RCC 7860 (cell line): Measurements from ENCODE around the gene RELCH.

Experiments used
- DNase-seq: peaks from one replicate; pipeline ENCODE4 v3.0.0-alpha.2; 2015; ENCODE audit warnings: low spot score
- FAIRE-seq: peaks from 2 replicates; lab custom pipeline; 2012; peaks lifted over from hg19 to GRCh38; lab: Jason Lieb, UNC

Gene RELCH

DNA sequence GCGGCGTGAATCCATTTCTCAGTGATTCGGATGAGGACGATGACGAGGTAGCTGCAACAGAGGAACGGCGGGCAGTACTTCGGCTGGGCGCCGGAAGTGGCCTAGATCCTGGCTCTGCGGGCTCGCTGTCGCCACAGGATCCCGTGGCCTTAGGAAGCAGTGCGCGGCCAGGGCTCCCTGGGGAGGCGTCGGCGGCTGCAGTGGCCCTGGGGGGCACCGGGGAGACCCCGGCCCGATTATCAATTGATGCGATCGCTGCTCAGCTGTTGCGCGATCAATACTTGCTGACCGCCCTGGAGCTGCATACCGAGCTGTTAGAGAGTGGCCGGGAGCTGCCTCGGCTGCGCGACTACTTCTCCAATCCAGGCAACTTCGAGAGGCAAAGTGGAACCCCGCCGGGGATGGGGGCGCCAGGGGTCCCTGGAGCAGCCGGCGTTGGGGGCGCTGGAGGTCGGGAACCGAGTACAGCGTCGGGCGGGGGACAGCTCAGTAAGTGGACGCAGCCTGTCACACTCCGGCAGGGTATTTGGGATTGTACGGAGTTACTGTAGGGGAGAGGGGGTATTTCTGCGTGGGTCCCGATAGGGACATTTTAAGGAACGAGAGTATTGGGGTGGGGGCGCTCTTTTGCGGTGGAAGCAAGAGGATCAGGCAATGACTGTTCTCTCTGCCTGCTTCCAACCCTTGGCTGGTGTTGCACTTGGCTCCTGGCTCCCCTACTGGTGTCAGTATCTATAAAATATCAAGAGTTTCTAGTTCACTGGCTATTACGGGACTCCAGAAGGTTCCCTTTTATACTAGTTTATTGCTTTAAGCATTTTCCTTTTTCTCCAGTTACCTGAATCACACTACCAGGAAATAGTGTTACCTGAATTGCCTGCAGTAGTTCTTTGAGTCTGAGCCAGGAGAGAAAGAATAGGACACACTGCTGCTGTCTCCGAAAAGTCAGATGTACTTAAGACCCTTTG, 772 bp downstream of the RELCH start:
- DNase-seq, result no peak
- no peak for FAIRE-seq

DNA sequence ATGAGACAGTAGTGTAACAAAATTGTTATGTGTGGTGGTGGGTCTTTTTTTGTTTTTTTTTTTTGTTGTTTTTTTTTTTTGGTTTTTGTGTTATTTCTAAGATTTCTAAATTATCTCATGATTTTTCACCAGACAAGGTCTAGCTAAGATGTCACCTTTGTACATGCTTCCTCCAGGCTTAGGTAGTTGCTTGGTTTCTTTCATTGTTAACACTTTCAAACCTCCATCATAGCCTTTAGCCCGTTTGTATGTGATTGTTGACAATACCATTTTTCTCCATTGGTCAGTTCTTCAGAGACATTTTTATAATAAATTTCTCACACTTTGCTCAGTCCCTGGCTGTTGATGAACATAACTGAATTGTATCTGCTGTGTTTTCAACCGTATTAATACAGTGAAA, 2.2 kb downstream of the RELCH start:
- no peak for DNase-seq
- no peak for FAIRE-seq

DNA sequence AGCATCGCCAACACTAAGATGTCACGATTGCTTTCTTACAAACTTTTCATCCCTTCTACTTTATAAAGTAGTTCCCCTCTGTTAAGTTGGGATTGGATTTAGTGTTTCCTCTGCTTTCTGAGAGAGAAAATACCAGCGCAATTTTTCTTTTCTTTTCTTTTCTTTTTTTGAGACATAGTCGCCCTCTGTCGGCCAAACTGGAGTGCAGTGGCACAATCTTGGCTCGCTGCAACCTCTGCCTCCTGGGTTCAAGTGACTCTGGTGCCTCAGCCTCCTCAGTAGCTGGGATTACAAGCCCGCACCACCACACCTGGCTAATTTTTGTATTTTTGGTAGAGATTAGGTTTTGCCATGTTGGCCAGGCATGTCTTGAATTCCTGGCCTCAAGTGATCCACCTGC, 9.0 kb downstream of the RELCH start:
- DNase-seq, result no peak
- no peak for FAIRE-seq

DNA sequence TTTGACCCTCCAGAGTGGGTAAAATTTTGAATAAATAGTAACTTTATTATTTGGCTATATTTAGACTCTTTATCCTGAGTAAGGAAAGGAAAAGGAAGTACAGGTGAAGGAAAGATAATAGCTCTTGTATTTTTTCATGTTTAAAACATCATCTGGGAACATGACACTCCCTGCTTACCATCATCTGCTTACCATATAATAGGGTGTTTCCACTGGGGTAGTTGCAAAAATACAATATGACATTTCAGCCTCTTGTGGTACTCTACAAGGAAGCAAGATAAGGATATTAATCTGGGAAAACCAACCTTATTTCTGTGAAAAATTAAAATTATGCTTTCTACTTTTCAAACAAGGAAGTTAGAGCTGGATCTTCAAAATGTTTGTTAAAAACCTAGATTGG, 9.9 kb downstream of the RELCH start:
- DNase-seq (no peak), FAIRE-seq (no peak)

DNA sequence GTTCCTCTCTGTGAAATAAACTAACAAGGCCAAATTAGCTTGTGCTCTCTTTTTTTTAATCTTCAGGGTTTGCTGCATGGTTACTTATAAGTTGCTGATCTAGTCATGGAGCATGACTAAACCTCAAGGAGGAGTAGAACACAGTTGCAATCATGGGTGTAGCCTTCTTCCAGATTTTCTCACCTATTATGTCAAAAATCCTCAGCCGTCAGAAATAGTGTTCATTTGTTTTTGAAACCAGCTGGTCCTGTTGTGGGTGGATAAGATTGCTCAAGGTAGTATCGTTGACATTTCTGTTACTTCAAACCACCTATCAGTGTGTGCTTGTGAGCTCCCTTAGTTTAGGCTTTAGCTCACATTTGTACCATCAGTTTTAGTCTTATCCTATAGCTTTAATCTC, 11.2 kb downstream of the RELCH start:
- FAIRE-seq, result no peak
- DNase-seq, result no peak

DNA sequence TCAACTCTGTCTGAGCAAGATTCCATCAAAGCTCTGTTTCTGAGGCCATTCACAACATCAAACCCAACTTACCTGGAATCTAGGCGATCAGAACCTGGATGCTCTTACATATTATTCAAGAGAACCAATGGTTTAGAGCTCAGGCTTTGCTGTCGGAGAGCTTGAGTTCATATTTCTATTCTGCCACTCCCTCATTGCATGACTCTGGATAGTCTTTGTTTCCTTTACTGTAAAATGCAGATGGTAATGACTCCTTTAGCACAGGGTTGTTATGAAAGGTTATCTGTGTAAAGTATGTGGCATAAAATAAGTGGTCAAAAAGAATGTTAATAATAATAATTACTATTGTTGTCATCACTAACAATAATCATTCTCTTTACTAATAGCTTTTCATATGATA, 12.6 kb downstream of the RELCH start:
- DNase-seq (no peak), FAIRE-seq (no peak)

DNA sequence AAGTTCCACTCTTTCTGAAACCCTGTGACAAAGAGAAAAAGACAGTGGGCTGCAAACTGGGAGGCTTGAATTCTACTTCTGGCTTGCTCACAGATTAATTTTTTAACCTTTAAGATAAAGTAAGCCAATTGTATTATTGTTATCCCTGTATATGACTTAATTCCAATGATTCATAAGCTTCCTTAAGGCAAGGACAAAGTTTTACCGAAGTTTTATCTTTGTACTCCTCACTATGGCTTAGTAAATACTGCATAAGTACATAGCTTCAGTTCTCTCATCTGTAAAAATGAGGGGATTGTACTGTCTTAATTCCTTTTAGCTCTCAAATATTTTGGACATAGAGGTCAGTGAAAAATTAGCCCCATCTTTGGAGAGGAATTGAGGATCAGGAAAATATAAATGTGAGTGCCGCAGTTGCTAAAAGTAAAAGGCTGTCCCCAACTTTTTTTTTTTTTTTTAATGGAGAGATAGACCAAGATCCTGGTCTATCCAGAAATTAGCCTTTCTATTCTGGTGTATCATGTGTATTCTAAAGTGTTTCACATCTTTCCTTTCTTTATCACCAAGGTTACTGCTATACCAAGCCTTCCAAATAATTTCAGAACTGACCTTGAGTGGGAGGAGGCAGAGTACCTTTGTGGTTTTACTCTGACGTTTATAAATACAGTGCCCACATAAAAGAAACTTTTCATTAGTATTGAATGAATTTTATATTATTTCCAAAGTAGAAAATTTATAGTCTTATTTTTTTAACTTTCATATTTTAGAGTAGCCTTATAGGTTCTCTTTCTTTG, 13.3 kb downstream of the RELCH start:
- DNase-seq (no peak), FAIRE-seq (no peak)

DNA sequence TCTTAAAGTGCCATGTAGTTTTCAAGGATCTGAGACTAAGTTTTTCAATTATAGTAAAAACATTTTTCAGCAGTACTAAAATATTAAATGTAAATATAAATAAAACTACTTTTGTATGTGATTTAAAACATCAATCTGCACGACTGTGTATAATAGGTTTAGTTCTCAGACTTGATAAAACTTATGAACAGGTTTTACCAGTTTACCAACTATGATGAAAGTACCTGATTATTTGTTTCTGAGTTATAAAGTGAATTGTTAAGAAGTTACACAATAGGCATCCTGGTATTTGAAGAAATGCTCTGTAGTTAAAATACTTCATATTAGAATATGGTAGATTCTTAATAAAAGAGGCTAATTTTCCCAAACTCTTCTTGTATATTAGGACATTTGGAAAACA, 14.8 kb downstream of the RELCH start:
- no peak for DNase-seq
- FAIRE-seq, result no peak

DNA sequence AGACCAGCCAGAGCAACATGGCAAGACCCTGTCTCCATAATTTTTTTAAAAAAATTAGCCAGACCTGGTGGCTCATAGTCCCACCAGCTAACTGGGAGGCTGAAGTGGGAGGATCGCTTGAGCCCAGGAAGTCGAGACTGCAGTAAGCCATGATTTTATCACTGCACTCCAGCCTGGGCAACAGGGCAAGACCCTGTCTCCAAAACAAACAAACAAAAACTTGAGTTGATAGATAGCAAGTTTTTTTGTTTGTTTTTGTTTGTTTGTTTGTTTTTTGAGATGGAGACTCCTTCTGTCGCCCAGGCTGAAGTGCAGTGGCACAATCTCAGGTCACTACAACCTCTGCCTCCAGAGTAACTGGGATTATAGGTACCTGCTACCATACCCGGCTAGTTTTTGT, 18.8 kb downstream of the RELCH start:
- no peak for FAIRE-seq

DNA sequence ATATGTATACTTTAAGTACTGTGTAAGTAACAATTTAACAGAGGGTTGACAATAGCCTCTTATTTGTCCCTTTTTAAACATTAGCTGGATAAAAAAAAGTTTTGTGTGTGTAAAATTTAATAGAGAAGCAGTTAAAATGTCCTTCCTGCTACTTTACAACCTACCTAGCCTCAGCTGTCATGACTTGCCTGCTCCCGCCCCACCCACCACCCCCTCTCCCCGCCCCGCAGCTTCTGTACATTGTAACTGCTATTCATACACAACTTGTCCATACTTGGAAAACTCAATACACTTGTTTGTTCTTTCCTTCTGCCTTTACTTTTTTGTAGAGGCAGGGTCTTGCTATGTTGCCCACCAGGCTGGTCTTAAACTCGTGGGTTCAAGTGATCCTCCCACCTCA, 19.5 kb downstream of the RELCH start:
- DNase-seq, result no peak

More for the DNA sequence above, 18.8 kb downstream of the RELCH start:
- DNase-seq, result no peak

DNA sequence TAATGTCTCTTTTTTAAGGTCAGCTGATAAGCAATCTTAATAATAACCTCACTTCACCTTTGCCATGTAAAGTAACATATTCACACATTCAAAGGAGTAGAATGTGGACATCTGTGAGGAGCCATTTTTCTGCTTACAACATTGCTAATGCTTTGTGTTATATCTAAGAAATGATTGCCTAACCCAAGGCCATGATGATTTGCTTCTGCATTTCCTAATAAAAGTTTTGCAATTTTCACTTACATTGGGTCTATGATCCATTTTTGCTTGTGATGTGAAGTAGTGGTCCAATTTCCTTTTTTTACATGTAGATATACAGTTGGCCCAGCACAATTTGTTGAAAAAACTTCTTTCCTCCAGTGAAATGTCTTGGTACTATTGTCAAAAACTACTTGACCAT, 22.0 kb downstream of the RELCH start:
- no peak for FAIRE-seq
- DNase-seq, result no peak

More for the DNA sequence above, 19.5 kb downstream of the RELCH start:
- FAIRE-seq, result no peak

DNA sequence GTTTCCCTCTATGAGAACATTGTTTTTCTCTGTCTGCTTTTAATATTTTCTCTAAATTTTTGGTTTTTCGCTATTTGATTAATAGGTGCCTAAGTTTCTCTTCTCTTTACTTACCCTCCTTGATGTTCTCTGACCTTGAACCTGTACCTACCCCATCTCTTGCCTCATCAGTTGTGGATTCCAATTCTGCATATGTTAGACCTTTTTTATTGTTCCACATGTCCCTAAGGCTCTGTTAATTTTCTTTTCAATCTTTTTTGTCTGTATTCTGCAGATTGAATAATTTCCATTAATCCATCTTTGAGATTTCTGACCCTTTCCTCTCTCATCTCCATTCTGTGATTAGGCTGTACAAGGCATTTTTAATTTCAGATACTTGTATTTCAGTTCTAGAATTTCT, 23.1 kb downstream of the RELCH start:
- no peak for FAIRE-seq
- no peak for DNase-seq

DNA sequence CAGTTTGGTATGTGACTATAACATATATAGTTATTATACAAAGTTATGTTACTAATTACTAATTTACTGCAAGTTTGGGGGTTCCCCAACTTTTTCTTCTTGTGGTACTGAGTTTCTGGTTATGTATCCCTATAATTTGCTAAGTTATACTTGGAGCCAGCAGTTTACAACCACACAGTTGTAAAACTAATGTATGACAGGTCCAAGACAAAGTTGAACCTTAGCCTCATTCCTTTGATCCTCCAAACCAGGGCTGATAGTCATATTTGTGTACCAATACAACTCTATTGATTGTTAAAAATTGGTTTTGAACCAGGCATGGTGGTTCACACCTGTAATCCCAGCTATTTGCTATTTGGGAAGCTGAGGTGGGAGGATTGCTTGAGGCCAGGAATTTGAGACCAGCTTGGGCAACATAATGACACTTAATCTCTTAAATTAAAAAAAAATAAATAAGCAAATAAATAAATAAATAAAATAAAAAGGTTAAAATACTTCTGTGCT, 24.3 kb downstream of the RELCH start:
- FAIRE-seq, result no peak
- DNase-seq, result no peak

DNA sequence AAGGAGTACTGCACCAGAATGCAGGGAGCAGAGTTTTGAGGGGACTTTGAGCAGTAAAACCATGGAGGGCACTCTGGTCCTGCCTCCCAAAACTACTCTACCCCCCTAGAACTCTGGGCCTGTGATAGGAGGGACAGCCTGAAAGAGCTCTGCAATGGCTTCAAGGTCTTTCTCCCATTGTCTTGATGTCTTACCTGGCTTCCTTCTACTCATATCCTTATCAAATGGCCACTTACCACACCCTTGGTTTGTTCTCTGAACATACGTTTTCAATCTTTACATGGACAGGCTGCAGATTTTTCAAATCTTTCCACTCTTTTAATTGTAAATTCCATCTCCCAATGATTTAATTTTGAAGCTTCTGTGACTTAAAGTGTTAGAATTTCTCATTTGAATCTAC, 27.7 kb downstream of the RELCH start:
- FAIRE-seq (no peak), DNase-seq (no peak)

DNA sequence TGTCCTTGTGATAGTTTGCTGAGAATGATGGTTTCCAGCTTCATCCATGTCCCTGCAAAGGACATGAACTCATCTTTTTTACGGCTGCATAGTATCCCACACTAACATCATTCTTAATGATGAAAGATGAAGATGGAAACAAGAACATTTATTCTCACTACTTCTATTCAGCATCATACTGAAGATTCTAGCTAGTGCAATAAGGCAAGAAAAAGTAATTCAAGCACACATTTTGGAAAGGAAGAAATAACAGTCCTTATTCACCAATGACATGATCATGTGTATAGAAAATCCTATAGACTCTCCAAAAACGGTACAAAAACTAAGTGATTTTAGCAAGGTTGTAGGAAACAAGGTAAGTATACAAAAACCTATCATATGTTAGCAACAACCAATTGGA, 37.2 kb downstream of the RELCH start:
- FAIRE-seq, result no peak
- DNase-seq, result no peak

DNA sequence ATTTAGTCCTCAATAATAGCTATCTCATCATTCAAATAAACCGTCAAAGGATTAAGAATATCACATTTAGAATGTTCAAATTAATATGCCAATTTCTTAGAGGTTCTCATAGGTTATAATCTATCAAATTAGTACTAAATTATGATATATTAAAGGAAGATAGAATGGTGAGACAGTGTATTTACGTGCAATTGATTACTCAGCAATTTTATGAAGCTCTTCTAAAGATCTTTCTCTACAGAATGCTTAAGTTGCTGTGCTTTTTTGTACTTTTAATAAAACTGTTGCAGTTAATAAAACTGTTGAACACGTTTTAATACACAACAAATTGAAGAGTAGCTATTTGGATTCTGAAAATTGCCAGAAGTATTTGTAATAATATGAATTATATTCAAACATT, 39.0 kb downstream of the RELCH start:
- FAIRE-seq (no peak), DNase-seq (no peak)

DNA sequence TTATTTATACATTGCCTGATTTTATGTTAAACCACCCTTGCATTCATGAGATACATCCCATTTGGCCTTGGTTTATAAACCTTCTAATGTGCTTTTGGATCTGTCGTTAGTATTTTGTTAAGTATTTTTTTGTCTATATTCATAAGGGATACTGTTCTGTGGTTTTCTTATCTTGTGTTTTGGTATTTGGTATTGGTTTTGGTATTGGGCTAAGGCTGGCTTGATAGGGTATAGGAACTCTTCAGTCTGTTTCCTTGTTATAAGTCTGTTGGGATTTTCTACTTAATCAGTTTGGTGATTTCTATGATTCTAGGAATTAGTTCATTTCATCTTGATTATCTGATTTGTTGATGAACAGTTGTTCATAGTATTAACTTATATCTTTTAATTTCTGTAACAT, 49.2 kb downstream of the RELCH start:
- DNase-seq (no peak), FAIRE-seq (no peak)

DNA sequence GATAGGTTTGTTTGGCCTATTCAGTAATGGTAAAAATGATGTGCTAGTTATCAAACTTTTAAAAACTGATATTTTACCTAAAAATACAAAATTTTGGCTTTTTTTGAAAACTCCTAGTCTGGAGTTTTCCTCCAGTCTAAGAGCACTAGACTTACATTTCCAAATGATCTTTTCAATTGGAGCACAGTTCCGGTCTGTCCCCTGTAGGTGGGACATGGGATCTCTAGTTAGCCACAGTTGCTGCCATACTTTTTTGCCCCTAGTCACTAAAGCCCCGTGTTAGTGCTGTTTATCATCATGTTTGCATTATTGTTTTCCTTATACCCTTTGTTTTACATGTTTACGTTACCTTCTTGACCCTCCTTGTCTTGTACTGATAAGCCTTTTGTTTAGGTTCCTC, 52.4 kb downstream of the RELCH start:
- no peak for FAIRE-seq

DNA sequence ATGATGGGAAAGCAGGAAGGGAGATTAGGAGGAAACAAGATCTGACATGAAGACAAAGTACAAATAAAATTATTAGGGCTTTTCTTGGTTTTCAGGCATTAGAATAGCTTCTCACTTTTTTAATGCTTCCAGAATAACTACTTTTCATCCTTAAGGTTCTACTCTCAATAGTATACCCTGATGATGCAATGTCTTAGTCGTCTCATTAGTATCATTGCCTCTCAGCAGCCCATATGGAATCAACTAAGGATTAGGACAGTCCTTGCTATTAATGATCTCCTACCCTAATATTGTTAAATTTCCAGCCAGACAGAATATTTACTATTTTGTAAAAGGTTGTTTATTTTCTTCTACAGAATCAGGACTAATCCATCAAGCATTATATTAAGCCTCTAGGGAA, 55.9 kb downstream of the RELCH start:
- DNase-seq (no peak), FAIRE-seq (no peak)

More for the DNA sequence above, 52.4 kb downstream of the RELCH start:
- no peak for DNase-seq

DNA sequence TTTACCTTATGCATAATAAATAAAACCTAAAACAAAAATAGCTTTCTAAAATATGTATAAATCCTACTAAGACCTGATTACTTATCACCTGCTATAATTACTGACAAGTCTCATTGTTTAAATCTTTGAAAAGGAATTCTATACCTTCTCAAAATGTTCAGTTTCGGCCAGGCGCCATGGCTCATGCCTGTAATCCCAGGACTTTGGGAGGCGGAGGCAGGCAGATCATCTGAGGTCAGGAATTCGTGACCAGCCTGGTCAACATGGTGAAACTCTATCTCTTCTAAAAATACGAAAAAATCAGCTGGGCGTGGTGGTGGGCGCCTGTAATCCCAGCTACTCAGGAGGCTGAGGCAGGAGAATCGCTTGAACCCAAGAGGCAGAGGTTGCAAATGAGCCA, 58.1 kb downstream of the RELCH start:
- DNase-seq (no peak), FAIRE-seq (no peak)

DNA sequence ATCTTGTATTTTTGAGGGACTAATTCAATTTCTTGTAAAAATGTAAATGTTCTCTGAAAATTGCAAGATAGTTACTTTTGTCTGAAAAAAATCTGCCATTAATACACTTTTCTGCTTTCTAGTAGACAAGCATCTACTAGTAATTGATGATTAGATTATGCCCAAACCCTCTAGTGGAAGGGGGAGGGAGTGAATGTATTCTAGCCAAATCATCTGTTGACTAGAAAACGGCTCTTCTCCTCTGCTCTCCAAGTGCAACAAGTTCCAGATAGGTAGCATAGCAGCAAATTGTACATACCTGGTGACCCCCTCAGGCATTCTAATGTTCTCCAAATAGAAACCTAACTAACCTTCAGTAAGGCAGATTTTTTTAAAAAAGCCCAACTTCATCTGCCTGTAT, 58.6 kb downstream of the RELCH start:
- FAIRE-seq (no peak), DNase-seq (no peak)

DNA sequence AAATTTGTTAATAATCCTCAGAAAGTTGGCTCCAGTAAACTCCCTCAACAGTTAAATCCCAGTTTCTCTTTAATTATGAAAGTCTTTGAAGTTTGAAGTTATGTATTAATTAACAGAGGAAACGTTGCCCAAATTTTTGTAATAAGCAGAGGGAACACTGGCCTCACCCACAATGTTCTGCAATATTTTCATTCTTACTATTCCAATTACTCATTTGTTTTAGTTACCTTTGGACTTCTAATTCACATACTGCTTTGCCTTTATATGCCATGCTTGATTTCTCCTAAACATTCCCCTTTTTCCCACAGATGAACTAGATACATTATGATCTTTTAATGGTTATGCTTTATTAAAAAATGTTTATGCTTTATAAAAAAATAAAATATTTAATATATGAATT, 61.3 kb downstream of the RELCH start:
- no peak for DNase-seq
- FAIRE-seq, result no peak
